GDM1 (cell line): ENCODE measurements around the gene RAVER2.
"Not testable (repeated sequence)": the region's sequence is repeated elsewhere in the genome, so short reads cannot be mapped to it uniquely, and the experiment has no call there.

Source experiments
- DNase-seq: peaks from one replicate; lab custom pipeline; 2025; lab: John Stamatoyannopoulos, UW

The RAVER2 gene

GRCh38 chr1:64744492-64745180 lies at the start of gene RAVER2:
Gene RAVER2 (plus strand): TSS chr1:64745075. CDS start chr1:64745173, 98 bp downstream.
- DNase-seq: peak; percentile 82

- no peak for DNase-seq
These were observed 48.0 kb upstream of the RAVER2 start for GRCh38 chr1:64696879-64697278.

- no peak for DNase-seq
These were observed 45.5 kb upstream of the RAVER2 start for GRCh38 chr1:64699327-64699726.

- DNase-seq: no peak
These were observed 43.8 kb upstream of the RAVER2 start for GRCh38 chr1:64701071-64701470.

GRCh38 chr1:64701886-64702285 lies 43.0 kb upstream of the RAVER2 start:
- no peak for DNase-seq

- DNase-seq: not testable (repeated sequence)
These were observed 42.2 kb upstream of the RAVER2 start for GRCh38 chr1:64702670-64703069.

- DNase-seq: no peak
These were observed 41.3 kb upstream of the RAVER2 start for GRCh38 chr1:64703600-64703999.

GRCh38 chr1:64705591-64705990 lies 39.3 kb upstream of the RAVER2 start:
- DNase-seq: no peak

GRCh38 chr1:64711266-64711665 lies 33.6 kb upstream of the RAVER2 start:
- DNase-seq: no peak

- no peak for DNase-seq
These were observed 32.8 kb upstream of the RAVER2 start for GRCh38 chr1:64712049-64712448.

GRCh38 chr1:64715186-64715585 lies 29.7 kb upstream of the RAVER2 start:
- DNase-seq: no peak

GRCh38 chr1:64721135-64721534 lies 23.7 kb upstream of the RAVER2 start:
- DNase-seq: no peak

- DNase-seq: no peak
These were observed 23.2 kb upstream of the RAVER2 start for GRCh38 chr1:64721576-64722145.

- DNase-seq: no peak
These were observed 17.0 kb upstream of the RAVER2 start for GRCh38 chr1:64727861-64728260.

- no peak for DNase-seq
These were observed 11.1 kb upstream of the RAVER2 start for GRCh38 chr1:64733581-64734286.

GRCh38 chr1:64734287-64734652 lies 10.6 kb upstream of the RAVER2 start:
- no peak for DNase-seq

GRCh38 chr1:64740687-64741086 lies 4.2 kb upstream of the RAVER2 start:
- DNase-seq: not testable (repeated sequence)

GRCh38 chr1:64743954-64744491 lies 852 bp upstream of the RAVER2 start:
- no peak for DNase-seq

GRCh38 chr1:64745181-64745985 lies 508 bp downstream of the RAVER2 start:
- peak; percentile 35 for DNase-seq

GRCh38 chr1:64745986-64746940 lies 1.4 kb downstream of the RAVER2 start:
- peak; percentile 16 for DNase-seq

- DNase-seq: no peak
These were observed 3.3 kb downstream of the RAVER2 start for GRCh38 chr1:64748222-64748621.
